HAP-1 (cell line): ENCODE results near the gene TMPRSS4.

Experiments
- DNase-seq, 2 experiments: peaks; one replicate each; pipeline ENCODE4 v3.0.0-alpha.2; 2016 to 2020; ENCODE audit warnings: low spot score in 2 of 2
- H3K27me3 ChIP-seq: fragments of 250-450 bp; sonication (Bioruptor Pico); 2 replicates; pipeline ENCODE4 v1.5.1; 2020; ENCODE audit warnings: low read depth, mild to moderate bottlenecking, moderate library complexity
- H3K36me3 ChIP-seq: fragments of 250-450 bp; sonication (Bioruptor Pico); replicated peaks from 2 replicates; pipeline ENCODE4 v1.5.1; 2020; ENCODE audit warnings: mild to moderate bottlenecking
- H3K4me1 ChIP-seq: fragments of 250-450 bp; sonication (Bioruptor Pico); 2 replicates; pipeline ENCODE4 v1.5.1; 2020; ENCODE audit warnings: mild to moderate bottlenecking
- H3K4me3 ChIP-seq: fragments of 250-450 bp; sonication (Bioruptor Pico); 2 replicates; pipeline ENCODE4 v1.5.1; 2020; ENCODE audit warnings: mild to moderate bottlenecking, moderate library complexity
- H3K9me3 ChIP-seq: fragments of 250-450 bp; sonication (Bioruptor Pico); 2 replicates; pipeline ENCODE4 v1.5.1; 2020; ENCODE audit warnings: mild to moderate bottlenecking, moderate library complexity
- in situ Hi-C: fragments of 300-500 bp; cut with MboI; formaldehyde crosslinking; loops from 3 replicates; pipeline ENCODE4 v1.14.3; 2020; ENCODE audit warnings: low sequenced_read_pairs, inconsistent platforms, mixed read lengths

TMPRSS4 gene

DNA sequence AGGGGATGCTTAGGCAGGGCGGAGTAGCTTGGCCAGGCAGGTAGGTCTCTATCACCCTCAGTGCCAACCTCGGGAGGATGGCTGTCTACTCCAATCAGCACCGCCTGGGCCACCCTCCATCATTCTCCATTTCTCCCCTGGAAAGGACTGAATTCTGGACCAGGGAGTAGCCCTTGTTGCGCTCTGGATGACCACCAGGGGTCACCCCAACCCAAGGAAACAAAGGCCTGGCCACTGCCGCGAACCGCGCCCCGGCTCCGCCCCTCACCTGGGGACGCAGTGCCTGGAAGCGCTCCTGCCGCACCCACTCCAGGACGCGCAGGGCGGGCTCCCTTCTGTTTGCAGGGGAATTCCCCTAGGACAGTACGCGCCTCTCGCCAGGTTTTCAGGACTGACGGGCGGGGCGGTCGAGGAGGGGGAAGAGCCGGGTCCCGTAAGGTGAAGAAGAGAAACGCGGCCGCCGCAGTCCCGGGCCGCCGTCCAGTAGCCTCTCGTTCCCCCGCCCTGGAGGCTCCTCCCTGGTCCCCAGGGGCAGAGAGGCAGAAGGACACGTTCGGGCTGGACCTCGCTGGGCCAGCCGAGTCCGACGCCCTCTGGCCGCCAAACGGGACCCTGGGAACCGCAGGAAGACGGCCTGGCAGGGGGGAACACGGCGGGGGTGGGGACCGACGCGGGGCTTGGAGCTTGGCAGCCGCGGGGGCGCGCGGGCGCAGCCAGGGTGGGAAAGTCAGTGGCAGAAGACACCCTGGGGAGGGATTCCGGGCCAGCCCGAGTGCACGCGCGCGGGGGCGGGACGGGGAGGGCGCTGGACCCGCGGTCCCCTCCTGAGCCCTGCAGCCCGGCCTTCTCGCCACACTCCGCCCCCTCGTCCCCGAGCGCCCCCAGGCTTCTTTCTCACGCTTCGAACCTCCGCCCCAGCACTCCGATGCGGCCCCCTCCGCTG lies 68.7 kb downstream of the TMPRSS4 start:
- Histone ChIP-seq H3K36me3 (no peaks in the 10 kb centered on the region), H3K4me3 (peak overlapping the region; percentile 49), H3K27me3 (peaks cover 22% of the 10 kb centered on the region), H3K4me1 (no peaks in the 10 kb centered on the region), H3K9me3 (no peaks in the 10 kb centered on the region)
- in situ Hi-C loops, result no loop called here
- peak; percentile 73 to 94 for DNase-seq

DNA sequence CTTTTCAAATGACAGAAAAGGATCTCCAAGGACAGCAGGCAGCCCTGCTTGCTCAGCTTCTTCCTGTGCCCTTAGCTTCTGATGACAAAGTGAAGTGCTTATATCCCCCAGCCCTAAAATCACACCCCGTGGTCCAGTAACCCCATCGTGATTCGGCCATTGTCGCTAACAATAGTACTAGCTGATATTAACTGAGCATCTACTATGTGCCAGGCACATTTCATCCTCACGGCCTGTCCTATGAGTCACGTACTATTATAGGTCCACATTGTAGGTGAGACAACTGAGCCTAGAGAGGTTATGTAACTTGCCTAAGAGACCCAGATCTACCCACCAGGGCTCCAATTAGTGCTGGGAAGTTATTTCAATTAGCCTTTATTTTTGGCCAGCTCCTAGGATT lies 69.7 kb downstream of the TMPRSS4 start:
- no peak for DNase-seq
- Histone ChIP-seq H3K4me1 (no peaks in the 10 kb centered on the region), H3K4me3 (no peak overlapping the region), H3K36me3 (no peaks in the 10 kb centered on the region), H3K27me3 (peaks cover 19% of the 10 kb centered on the region), H3K9me3 (no peaks in the 10 kb centered on the region)
- in situ Hi-C loops, result no loop called here

DNA sequence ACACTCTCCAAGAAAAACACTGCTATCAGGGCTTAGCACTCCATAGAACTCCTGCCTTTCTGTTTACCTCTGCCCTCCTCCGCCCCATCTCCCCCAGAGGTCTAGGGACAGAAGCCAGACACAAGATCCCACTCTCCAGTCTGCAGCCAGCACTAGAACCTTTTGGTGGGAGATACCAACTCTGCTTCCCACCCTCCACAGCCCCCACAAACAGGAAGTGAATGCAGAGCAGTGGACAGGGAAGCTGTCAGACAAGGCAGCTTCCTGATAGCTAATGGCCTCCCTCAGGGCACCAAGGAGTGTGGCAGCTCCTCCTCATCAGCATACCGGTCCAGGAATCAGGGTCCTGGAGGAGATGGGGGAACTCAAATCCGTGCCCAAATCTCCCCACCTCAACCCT lies 70.6 kb downstream of the TMPRSS4 start:
- no peaks in the 10 kb centered on the region for H3K36me3 ChIP-seq
- no peak overlapping the region for H3K4me3 ChIP-seq
- no peaks in the 10 kb centered on the region for H3K9me3 ChIP-seq
- in situ Hi-C loops, result no loop called here
- no peaks in the 10 kb centered on the region for H3K4me1 ChIP-seq
- H3K27me3 ChIP-seq, result peaks cover 20% of the 10 kb centered on the region
- no peak for DNase-seq

DNA sequence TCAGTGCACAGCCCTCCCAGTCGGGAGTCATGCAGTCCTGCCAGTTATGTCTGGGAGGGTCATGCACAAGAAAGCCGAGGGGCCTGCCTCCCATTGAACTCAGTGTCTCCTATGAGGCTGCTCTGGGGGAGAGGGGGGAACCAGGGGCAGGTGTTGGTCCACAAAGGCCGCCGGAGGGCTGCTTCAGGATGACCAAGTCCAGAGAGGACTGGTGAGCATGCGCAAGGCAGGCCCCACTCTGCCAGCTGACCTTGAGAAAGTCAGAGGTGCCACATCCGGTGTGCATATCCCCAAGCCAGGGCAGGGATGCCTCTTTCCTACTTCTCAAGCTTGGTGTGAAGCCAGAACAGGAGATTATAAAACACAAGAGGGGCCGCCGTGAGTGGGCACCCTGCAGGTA lies 71.4 kb downstream of the TMPRSS4 start:
- Histone ChIP-seq H3K4me3 (no peak overlapping the region), H3K4me1 (no peaks in the 10 kb centered on the region), H3K36me3 (no peaks in the 10 kb centered on the region), H3K9me3 (no peaks in the 10 kb centered on the region), H3K27me3 (peaks cover 12% of the 10 kb centered on the region)
- no peak for DNase-seq
- in situ Hi-C loops, result no loop called here

DNA sequence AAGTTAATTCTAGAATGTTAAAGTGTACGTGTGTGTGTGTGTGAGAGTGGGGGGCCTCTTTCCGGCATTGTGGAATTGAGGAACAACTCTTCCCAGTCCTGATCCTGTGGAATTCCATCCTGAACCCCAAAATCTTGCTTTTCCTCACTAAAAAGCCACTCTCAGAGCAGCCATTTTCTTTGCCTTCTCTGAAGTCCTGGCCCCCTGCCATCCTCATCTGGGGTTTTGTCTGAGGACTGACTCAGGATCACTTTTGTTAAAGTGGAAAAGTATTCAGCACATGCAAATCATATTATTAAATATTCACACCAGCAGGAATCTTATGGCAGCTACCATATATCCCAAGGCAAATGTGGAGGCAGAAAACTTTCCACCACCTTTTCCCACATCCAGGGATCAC lies 72.0 kb downstream of the TMPRSS4 start:
- in situ Hi-C loops, result no loop called here
- H3K27me3 ChIP-seq, result peaks cover 8% of the 10 kb centered on the region
- no peak overlapping the region for H3K4me3 ChIP-seq
- no peaks in the 10 kb centered on the region for H3K4me1 ChIP-seq
- no peaks in the 10 kb centered on the region for H3K36me3 ChIP-seq
- H3K9me3 ChIP-seq, result no peaks in the 10 kb centered on the region
- no peak for DNase-seq

DNA sequence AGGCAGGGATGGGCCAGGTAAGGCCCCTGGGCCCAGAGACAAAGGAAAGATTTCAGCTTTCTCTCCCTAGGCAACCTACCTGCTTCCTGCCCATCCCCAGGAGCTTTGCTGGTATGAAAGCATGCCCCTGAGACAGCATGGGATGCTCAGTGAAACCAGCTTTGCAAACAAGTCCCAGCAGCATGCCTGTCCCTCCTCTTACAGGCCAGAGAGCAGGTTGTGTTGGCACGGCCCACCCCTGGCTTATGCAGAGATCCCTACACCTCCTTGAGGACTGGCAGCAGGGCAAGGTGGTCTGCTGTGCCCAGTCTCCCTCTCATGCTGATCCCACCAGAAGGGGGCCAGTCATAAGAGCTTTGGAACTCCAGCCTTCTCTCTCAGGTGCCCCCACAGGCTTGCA lies 72.6 kb downstream of the TMPRSS4 start:
- H3K4me1 ChIP-seq, result no peaks in the 10 kb centered on the region
- no peak overlapping the region for H3K4me3 ChIP-seq
- H3K36me3 ChIP-seq, result no peaks in the 10 kb centered on the region
- peaks cover 12% of the 10 kb centered on the region for H3K27me3 ChIP-seq
- H3K9me3 ChIP-seq, result no peaks in the 10 kb centered on the region
- DNase-seq, result no peak
- in situ Hi-C loops, result no loop called here

DNA sequence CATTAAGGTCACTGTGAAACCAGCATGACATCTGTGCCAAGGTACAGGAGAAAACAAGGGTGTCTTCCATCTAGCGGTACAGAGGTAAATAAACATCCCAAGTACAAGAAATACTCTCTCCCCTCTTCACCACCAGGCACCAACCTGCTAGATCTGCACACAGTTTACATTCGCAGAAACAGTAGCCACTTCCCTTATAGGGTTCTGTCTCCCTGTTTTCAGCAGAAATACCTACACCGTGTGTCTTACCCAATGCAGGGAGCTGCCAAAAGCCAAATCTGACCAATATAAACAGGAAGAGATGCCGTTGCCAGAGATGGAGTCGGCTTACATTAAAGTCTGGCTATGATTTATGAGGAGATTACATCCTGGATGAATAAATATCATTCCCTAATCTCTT lies 74.6 kb downstream of the TMPRSS4 start:
- Histone ChIP-seq H3K4me3 (no peak overlapping the region), H3K36me3 (no peaks in the 10 kb centered on the region), H3K27me3 (peaks cover 27% of the 10 kb centered on the region), H3K4me1 (no peaks in the 10 kb centered on the region), H3K9me3 (no peaks in the 10 kb centered on the region)
- in situ Hi-C loops, result no loop called here
- no peak for DNase-seq

DNA sequence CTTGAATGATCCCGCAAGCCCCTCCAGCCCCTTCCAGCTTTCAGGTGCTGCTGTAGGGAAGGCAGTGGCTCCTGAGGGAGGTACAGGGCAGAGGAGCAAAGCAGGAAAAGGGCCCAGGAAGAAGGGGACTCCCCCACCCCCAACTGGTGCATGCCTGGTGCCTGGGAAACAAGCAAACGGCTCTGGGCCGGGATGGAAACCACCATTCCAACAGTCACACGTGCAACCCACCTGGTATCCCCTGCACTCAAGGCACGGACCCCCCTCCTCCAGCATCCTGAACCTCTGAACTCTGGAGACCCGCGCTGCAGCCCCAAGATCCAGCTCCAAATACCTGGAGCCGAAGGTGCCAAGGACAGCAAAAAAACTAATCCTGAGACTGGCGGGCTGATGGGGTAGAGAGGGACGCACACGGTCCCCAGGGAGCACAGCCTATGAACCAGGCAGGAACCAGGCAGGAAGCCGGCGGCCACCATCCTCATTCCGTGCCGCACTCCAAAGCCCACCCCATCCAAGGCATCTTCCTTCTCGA lies 75.2 kb downstream of the TMPRSS4 start:
- no peaks in the 10 kb centered on the region for H3K4me1 ChIP-seq
- peak in 1 of 2 experiments; percentile 30 for DNase-seq
- H3K9me3 ChIP-seq, result no peaks in the 10 kb centered on the region
- peaks cover 33% of the 10 kb centered on the region for H3K27me3 ChIP-seq
- H3K4me3 ChIP-seq, result peak overlapping the region; percentile 43
- in situ Hi-C loops, result no loop called here
- no peaks in the 10 kb centered on the region for H3K36me3 ChIP-seq

DNA sequence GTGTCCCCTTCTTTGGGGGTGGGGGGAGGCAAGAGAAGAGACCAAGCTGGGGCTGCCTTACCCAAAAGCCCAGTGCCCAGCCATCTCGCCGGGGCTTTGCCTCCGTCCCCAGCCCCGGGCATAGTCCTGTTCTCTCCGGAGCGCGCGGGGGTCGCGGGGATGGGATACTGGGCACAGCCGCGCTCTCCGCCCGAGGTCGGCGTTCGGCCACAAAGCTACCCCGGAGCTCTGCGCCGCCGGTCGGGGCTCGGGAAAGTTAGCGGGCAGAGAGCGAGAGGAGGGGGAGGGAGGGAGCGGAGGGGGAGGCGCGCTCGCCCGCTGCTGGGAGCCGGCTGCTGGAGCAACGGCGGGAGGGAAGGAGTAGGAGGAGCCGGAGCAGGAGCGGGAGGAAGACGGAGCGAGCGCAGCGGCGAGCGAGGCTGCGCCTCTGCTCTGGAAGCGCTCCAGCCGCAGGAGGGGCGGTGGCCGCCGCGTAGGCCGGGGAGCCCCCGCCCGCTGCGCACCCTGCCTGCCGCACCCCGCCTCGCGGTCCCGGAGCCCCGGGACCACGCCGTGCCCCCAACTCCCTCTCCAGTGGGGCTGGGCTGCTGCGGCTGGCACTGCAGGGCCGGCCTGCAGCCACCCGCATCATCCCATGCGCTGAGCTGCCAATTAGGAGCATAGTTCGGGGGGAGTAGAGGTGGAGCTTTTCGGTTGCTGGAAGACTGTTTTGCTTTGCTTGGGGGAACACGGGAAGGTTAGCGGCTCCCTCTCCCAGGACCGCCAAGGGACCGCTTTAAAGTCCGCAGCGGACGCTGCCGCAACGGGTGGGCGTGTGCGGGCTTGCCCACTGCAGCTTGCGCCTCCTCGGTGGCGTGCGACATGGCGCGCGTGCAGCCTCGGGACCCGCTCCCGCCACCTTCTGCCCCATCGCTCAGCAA lies 75.9 kb downstream of the TMPRSS4 start, which contains the start of gene SCN4B:
Gene SCN4B (minus strand): TSS at position 272 of the 920 bp plus-strand sequence. CDS start 150 bp downstream, at position 122.
- no peaks in the 10 kb centered on the region for H3K4me1 ChIP-seq
- H3K36me3 ChIP-seq, result no peaks in the 10 kb centered on the region
- no peaks in the 10 kb centered on the region for H3K9me3 ChIP-seq
- DNase-seq, result peak; percentile 75 to 84
- in situ Hi-C loops, result no loop called here
- peaks cover 40% of the 10 kb centered on the region for H3K27me3 ChIP-seq
- peak within 1 kb of the TSS; percentile 43 for H3K4me3 ChIP-seq

DNA sequence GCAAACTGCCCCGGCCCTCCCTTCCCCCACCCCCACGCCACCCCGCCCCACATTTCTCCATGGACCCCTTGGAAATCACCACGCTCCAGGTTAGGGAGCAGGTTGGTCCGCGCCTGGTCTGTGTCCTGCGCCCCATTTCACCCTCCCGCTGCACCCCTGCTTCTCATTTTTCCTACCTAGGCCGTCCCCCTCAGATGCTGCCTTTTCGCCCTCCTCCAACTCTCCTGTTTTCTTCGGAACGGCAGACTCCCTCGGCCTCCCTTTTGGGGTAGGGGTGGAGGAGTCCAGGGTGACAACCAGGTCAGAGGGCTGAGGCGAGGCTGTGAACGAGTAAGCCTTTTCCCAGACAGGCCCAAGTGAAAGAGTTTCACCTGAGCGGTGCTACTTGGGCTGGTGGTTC lies 76.6 kb downstream of the TMPRSS4 start:
- no peak for DNase-seq
- in situ Hi-C loops, result no loop called here
- Histone ChIP-seq H3K4me1 (no peaks in the 10 kb centered on the region), H3K27me3 (peaks cover 46% of the 10 kb centered on the region), H3K36me3 (no peaks in the 10 kb centered on the region), H3K4me3 (no peak overlapping the region), H3K9me3 (no peaks in the 10 kb centered on the region)

DNA sequence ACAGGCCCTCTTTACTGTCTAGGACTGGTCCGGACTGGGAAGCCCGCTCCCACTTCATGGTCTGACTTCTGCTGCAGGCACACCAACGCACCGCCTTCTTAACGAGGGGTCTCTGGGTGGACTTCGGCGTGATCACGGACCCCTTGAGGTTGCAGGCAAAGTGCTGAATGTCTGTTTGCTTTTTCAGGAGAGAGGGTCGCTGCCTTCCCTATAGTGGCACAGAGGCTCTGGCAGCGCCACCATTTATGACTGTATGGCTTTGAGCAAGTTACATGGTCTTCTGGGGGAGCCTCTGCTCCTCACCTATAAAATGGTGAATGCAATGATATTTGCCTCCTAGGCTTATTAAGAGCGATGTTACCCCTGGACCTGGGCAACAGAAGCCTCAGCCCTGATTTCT lies 77.1 kb downstream of the TMPRSS4 start:
- Histone ChIP-seq H3K27me3 (peaks cover 49% of the 10 kb centered on the region), H3K4me1 (no peaks in the 10 kb centered on the region), H3K4me3 (no peak overlapping the region), H3K9me3 (no peaks in the 10 kb centered on the region), H3K36me3 (no peaks in the 10 kb centered on the region)
- in situ Hi-C loops, result no loop called here
- no peak for DNase-seq

DNA sequence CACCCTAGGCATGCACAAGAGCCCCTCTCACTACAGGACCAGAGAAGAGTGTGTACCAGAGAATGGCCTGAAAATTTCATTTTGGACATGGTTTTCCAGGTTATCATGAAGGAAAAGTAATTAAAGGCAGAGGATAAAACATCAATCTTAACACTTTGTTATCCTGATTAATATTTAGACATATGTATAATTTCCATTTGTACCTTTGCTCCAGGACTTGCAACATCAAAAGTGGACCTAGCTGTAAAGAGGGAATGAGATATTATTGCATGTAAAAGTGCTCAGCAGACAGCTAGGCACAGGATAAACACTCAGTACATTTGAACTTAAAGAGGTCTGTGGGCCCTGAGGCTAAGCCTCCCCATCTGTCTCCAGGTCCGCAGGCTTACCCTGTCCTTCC lies 77.8 kb downstream of the TMPRSS4 start:
- no peak overlapping the region for H3K4me3 ChIP-seq
- in situ Hi-C loops, result no loop called here
- H3K4me1 ChIP-seq, result no peaks in the 10 kb centered on the region
- no peaks in the 10 kb centered on the region for H3K36me3 ChIP-seq
- no peaks in the 10 kb centered on the region for H3K9me3 ChIP-seq
- H3K27me3 ChIP-seq, result peaks cover 51% of the 10 kb centered on the region
- DNase-seq, result no peak

DNA sequence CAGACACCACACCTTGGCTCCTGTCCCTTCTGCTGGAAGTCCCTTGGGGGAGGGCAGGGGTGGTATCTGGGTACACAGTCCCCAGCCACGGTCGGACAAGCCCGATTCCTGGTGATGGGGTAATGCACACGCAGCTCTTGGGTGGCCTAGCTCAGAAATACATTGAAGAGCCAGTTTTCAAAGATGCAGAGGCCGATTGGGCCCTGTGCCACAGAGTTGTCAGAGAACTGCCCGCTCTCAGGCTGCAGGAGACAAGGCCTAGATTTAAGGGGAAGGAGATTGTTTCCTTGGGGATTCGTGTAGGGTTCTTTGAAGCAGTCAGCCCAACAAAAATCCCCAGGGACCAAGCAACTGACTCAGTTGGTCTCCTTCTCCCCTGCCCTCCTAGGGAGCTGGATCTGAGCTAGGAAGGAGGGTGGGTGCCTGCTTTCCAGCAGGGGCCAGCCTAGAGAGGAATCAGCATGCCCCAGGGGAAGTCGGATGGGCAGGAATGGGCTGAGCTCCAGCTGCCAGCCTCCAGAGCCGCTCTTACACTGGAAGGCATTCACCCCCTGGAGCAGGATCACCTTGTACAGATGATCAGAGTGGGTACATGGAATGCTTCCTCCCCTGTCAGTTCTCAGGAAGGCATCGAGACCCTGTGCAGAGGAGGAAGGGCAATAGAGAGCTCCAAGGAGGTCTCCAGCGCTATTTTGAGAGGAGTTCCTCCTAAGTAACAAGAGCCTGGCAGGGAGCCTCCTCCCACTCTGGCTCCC lies 79.1 kb downstream of the TMPRSS4 start:
- no peaks in the 10 kb centered on the region for H3K4me1 ChIP-seq
- no peaks in the 10 kb centered on the region for H3K9me3 ChIP-seq
- no peak for DNase-seq
- no peak overlapping the region for H3K4me3 ChIP-seq
- H3K27me3 ChIP-seq, result peaks cover 51% of the 10 kb centered on the region
- in situ Hi-C loops, result no loop called here
- H3K36me3 ChIP-seq, result no peaks in the 10 kb centered on the region
